Limb (tissue), 2 donors: ENCODE data around the gene RRP36.
"Not testable (repeated sequence)": the region's sequence is repeated elsewhere in the genome, so short reads cannot be mapped to it uniquely, and the experiment has no call there.

Source experiments
- DNase-seq, 2 donors: peaks; one replicate each; pipeline ENCODE4 v3.0.0-alpha.2; 2016; ENCODE audit errors: extremely low spot score in 2 of 2

RRP36 gene

DNA sequence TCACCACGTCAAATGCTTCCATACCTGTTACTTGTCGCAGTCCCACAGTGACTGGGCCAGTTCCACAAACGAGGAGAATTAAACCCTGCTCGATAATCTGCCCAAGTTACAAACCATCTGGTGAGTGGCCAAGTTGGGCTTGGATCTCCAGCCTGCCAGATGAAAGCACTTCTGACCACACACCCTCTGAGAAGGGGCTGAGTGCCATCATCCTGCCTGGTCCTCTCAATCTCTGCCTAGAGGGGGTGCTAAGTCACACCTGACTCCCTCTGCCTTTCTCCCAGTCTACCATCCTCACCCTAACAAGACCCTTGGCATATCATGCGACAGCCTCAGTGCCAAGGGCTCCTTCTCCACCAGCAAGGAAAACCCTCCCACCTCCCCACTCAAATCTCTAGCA lies 15.8 kb downstream of the RRP36 start:
- DNase-seq: no peak

GRCh38 chr6:43037706-43038105 lies 16.3 kb downstream of the RRP36 start:
- DNase-seq: no peak

GRCh38 chr6:43038727-43039126 lies 17.3 kb downstream of the RRP36 start:
- DNase-seq: no peak

GRCh38 chr6:43040542-43041257 lies 19.3 kb downstream of the RRP36 start:
- DNase-seq: no peak

- DNase-seq: not testable (repeated sequence)
These were observed 20.1 kb downstream of the RRP36 start for GRCh38 chr6:43041475-43041874.

- DNase-seq: no peak
These were observed 21.9 kb downstream of the RRP36 start for GRCh38 chr6:43043310-43043709.

DNA sequence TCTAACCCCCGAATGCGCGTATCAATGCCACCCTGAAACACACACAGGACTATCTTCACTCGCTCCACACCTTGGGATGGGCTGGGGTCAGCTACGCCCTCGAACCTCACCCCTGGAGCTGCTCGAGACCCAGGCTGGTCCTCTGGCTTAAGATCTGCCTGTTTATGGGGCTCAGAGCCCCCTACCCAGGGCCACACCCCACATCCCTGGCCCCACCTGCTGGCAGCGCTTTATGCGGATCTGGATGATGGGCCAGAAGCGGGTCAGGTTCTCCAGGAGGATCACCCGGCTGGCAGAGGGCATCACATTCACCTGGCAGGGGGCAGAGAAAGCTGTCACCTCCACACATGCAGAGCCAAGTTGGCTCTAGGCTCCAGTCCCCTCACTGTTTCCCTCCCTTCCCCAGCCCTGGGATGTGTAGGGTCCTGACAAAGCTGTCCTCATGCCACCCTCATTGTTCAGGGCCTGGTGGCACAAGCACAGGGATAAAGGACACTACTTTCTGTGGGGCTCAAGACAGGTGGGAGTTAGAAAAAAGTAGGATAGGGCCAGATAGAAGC lies 24.0 kb downstream of the RRP36 start:
- DNase-seq: no peak

- no peak for DNase-seq
These were observed 26.6 kb downstream of the RRP36 start for GRCh38 chr6:43047998-43048397.

- no peak for DNase-seq
These were observed 29.6 kb downstream of the RRP36 start for GRCh38 chr6:43050981-43051380.

DNA sequence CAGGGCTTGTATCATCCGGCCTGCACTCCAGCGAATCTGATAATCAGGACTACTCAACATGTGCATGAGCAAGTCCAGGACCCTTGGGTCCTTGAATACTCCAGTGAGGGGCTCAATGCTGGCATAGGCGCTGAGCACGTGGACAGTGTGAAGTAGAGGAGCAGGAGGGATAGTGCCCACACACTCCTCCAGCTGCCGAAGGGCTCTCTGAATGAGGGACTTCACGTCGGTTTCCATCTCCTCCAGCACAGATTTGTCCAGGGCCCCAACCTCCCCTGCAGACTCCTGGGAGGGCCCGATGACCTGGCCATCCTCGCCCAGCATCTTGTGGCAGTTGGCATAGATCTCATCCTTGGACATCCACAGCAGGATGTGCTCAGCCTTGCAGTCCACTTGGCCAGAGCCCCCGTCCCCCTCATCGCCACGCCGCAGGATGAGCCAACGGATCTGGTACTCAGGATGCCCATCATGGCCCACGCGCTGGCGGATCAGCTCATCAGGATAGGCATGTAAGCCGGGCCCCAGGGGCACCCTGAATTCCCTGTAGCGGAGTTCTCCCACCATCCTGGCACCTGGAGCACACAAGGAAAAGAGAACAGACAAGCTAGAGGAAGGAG lies 30.9 kb downstream of the RRP36 start:
- no peak for DNase-seq

- DNase-seq: peak in 1 of 2 donors; percentile 58
These were observed 31.6 kb downstream of the RRP36 start for GRCh38 chr6:43052842-43053544.

DNA sequence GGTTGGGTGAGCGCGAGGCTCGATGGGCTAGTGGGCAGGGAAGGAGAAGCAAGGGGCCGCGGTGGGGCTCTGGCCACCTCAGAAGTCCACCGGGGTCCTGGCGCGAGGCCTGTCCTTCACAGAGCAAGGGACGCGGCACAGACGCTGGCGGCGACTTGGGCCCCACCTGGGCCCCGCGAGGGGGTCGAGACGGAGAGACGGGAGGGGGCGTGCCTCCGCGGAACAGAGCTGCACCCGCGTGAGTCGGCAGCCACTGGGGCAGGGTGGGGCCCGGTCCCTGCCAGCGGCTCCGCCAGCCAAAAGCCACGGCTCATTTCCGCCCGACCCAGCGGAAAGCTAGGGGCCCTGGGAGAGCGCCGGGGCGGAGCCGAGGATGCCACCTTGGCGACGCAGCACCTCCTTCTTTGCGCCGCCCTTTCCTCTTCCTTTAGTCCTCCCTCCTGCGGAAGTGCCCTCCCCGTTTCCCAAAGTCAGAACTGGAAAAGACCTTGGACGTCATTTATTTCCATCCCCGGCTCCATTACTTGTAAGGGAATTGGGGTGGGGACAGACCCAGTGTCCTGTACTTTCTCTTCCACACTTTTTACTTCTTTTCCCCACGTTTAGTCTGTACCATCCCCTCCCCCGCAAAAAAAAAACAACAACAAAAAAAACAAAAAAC lies 32.3 kb downstream of the RRP36 start, which contains the start of gene CUL7:
Gene CUL7 (minus strand): TSS at position 307 of the 661 bp plus-strand sequence. CDS start 1,063 bp downstream, outside the sequence.
- peak; percentile 95 to 97 for DNase-seq

DNA sequence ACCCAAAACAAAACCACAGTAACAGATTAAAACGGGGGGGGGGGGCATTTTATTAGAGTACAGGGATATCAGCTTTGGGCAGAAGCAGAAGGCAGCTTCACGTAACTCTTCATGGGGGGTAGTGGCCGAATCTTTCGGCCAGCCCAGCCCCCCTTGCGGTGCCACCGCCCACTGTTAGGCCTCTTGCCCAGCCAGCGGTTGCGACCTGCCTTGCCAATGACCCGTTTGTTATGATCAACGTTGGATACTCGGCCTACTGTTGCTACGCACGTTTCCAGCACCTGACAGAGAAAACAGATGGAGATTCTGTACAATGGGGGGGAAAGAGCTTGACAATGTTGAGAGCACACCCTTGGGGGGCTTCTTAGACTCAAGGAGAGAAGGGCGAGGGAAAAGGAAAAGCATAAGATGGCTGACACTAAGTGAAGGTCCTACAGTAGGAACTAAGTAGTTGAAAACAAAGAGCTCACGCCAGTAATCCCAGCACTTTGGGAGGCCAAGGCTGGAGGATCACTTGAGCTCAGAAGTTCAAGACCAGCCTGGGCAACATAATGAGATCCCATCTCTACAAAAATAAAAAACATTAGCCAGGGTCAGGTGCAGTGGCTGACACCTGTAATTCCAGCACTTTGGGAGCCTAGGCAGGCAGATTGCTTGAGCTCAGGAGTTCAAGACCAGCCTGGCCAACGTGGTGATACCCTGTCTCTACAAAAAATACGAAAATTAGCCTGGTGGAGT lies 33.0 kb downstream of the RRP36 start:
- peak in 1 of 2 donors; percentile 47 for DNase-seq

DNA sequence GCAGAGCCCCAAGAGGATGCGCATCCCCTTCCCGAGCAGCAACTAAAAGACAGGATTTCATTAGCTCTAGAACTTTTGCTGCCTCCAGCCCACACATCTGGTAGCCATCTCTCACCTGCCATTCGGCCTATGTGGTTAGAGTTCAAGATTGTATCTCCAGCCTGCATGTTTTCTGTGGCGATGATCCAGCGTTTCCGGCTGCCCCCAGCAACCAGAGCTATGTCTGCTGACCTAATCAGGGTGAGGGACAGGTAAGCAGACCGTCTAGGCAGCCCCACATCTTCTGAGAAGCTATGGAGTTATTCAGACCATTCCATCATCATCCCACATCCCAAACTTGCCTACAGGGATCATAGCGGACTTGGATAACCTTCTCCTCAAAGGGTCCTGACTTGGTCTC lies 34.5 kb downstream of the RRP36 start:
- no peak for DNase-seq

GRCh38 chr6:43058531-43058930 lies 37.1 kb downstream of the RRP36 start:
- DNase-seq: no peak

DNA sequence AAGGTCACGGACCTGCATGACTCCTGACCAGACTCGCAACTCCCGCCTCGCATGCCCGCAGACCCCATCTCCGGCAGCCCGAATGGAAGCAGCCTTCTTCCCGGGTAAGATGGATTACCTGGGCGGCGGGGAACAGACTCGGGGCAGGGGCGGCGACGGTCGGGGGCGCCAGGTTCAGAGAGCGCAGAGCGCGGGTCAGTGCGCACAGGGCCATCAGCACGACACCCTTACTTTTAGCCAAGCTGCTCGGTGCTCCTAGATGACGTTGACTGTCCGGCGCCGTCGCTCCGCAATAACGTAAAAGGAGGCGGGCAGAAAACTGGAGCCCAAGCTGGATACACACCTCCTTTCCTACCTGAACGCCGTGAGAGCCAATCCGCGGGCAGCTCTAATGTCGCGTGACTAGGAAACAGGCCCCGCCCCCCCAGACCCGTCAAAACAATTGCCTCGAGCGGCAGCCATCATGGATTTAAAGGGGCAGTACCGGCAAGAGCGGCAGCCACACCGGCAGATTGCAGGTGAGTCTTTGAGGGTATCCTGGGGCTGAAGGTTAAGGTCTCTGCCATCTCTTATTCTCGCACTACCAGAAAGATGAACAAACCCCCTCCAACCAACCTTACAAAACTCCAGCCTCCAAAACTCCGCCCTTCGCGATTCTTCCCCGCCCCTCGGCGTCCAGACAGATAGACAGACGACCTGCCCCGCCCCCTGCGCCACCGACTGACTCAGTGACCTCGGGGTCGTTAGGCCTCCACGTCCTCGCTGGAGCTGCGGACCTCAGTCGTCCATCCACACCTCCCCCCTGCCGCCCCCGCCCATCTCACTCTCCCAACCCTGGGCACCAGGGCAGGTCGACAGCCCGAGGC lies 38.0 kb downstream of the RRP36 start, which contains the start of the genes KLC4 and MRPL2:
Gene KLC4 (plus strand): TSS at position 464 of the 866 bp plus-strand sequence. CDS start 1,705 bp downstream, outside the sequence.
Gene MRPL2 (minus strand): TSS at position 267 of the 866 bp plus-strand sequence. CDS start 53 bp downstream, at position 214.
- peak; percentile 98 to 99 for DNase-seq

- DNase-seq: peak in 1 of 2 donors; percentile 35
These were observed 38.8 kb downstream of the RRP36 start for GRCh38 chr6:43060034-43060754.

DNA sequence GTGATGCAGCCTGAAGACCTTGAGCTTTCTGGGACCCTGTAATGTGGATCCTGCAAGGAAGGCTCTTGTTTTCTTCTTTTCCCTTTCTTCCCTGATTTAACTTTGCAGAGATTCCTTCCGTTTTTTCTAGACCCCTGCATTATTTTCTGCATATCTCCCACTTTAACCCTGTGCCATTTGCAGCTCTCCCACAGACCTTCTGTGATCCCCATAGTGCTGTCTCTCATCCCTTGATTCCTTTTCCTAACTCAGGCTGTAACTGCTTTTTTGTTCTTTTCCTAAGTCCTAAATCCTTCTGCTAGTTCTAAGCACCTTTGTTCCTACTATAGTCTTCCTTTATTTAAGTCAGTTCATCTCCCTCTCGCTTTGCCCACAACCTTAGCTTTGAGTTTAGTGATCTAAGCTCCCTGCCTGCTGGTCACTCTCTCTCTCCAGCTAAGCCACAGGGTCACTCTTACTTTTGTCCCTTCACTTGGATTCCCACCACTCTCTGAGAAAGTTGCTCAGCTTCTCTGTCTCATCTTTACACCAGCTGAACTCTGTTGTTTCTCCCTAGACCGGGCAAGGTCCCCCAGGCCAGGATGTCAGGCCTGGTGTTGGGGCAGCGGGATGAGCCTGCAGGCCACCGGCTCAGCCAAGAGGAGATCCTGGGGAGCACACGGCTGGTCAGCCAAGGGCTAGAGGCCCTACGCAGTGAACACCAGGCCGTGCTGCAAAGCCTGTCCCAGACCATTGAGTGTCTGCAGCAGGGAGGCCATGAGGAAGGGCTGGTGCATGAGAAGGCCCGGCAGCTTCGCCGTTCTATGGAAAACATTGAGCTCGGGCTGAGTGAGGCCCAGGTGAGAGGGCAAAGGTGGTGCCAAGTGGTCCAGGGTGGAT lies 39.6 kb downstream of the RRP36 start:
- DNase-seq: no peak
